Measurements from ENCODE around the gene GARNL3.

DNA sequence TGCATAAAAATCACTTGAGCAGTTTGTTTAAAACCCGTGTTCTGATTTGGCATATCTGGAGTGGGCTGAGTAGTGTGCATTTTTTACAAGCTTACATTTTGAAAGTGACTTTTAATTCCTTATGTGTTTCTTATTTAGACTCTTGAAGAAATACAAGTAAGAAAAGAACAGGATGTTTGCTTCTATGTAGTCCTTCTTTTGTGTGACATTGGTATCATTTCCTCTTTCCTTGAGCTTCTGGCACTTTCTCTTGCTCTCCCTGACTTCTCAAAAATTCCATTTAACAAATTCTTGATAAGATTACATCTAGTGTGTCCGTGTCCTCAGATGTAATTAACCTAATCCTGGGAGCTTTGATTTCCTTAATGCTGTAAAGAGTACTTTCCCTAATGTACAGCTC, 12.5 kb downstream of the GARNL3 start:
- TF ChIP-seq, protein P1, sequence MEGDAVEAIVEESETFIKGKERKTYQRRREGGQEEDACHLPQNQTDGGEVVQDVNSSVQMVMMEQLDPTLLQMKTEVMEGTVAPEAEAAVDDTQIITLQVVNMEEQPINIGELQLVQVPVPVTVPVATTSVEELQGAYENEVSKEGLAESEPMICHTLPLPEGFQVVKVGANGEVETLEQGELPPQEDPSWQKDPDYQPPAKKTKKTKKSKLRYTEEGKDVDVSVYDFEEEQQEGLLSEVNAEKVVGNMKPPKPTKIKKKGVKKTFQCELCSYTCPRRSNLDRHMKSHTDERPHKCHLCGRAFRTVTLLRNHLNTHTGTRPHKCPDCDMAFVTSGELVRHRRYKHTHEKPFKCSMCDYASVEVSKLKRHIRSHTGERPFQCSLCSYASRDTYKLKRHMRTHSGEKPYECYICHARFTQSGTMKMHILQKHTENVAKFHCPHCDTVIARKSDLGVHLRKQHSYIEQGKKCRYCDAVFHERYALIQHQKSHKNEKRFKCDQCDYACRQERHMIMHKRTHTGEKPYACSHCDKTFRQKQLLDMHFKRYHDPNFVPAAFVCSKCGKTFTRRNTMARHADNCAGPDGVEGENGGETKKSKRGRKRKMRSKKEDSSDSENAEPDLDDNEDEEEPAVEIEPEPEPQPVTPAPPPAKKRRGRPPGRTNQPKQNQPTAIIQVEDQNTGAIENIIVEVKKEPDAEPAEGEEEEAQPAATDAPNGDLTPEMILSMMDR (IDR thresholded peaks at IDR 0.05) = no peak
- no peak for TF ChIP-seq EZH2phosphoT487 (IDR thresholded peaks at IDR 0.05)
